SK-N-SH treated with all-trans-retinoic acid at 6 μM for 48 hours (cell line): Measurements from ENCODE around the gene CAGE1.

ENCODE experiments used
- ARNTL ChIP-seq: fragments of 450-650 bp; formaldehyde crosslinking; IDR thresholded peaks from 2 replicates; pipeline ENCODE4 v1.5.0; 2020; ENCODE audit warnings: low read depth, mild to moderate bottlenecking, moderate library complexity, borderline replicate concordance
- CSDC2 ChIP-seq: fragments of 250-450 bp; sonication (Bioruptor Pico); IDR thresholded peaks from 2 replicates; pipeline ENCODE4 v1.5.0; 2020; ENCODE audit warnings: mild to moderate bottlenecking, moderate library complexity
- GLIS3 ChIP-seq: fragments of 250-450 bp; sonication (Bioruptor Pico); IDR thresholded peaks from 2 replicates; pipeline ENCODE4 v1.5.0; 2020; ENCODE audit warnings: mild to moderate bottlenecking, moderate library complexity
- ISL1 ChIP-seq: fragments of 250-450 bp; sonication (Bioruptor Pico); IDR thresholded peaks from 2 replicates; pipeline ENCODE4 v2.1.2; 2022; ENCODE audit warnings: mild to moderate bottlenecking, moderate library complexity
- PATZ1 ChIP-seq: fragments of 250-450 bp; sonication (Bioruptor Pico); IDR thresholded peaks from 2 replicates; pipeline ENCODE4 v1.8.0; 2020; ENCODE audit warnings: mild to moderate bottlenecking, moderate library complexity, borderline replicate concordance
- RARB ChIP-seq: fragments of 250-450 bp; sonication (Bioruptor Pico); IDR thresholded peaks from 2 replicates; pipeline ENCODE4 v1.8.0; 2021; ENCODE audit warnings: mild to moderate bottlenecking, moderate library complexity
- ZC3H10 ChIP-seq: fragments of 250-450 bp; sonication (Bioruptor Pico); IDR thresholded peaks from 2 replicates; pipeline ENCODE4 v1.5.1; 2021; ENCODE audit warnings: mild to moderate bottlenecking, moderate library complexity
- ZFP3 ChIP-seq: fragments of 250-450 bp; sonication (Bioruptor Pico); IDR thresholded peaks from 2 replicates; pipeline ENCODE4 v1.5.0; 2020; ENCODE audit warnings: mild to moderate bottlenecking, moderate library complexity
- ZFP30 ChIP-seq: fragments of 450-650 bp; formaldehyde crosslinking; IDR thresholded peaks from 2 replicates; pipeline ENCODE4 v1.5.0; 2022; ENCODE audit warnings: mild to moderate bottlenecking, moderate library complexity
- ZNF8 ChIP-seq: fragments of 450-650 bp; formaldehyde crosslinking; IDR thresholded peaks from 2 replicates; pipeline ENCODE4 v1.5.0; 2020; ENCODE audit warnings: mild to moderate bottlenecking, moderate library complexity
- TF ChIP-seq, protein P1 (sequence below): fragments of 250-450 bp; sonication (Bioruptor Pico); IDR thresholded peaks from 2 replicates; pipeline ENCODE4 v1.5.0; 2020; ENCODE audit warnings: mild to moderate bottlenecking, moderate library complexity
- TF ChIP-seq, protein P2 (sequence below): fragments of 250-450 bp; sonication (Bioruptor Pico); IDR thresholded peaks from 2 replicates; pipeline ENCODE4 v1.8.0; 2021; ENCODE audit warnings: low read depth, mild to moderate bottlenecking, moderate library complexity, borderline replicate concordance
- TF ChIP-seq, protein P3 (sequence below): fragments of 250-450 bp; sonication (Bioruptor Pico); IDR thresholded peaks from 2 replicates; pipeline ENCODE4 v1.5.1; 2020; ENCODE audit warnings: low read depth, mild to moderate bottlenecking, moderate library complexity

DNA sequence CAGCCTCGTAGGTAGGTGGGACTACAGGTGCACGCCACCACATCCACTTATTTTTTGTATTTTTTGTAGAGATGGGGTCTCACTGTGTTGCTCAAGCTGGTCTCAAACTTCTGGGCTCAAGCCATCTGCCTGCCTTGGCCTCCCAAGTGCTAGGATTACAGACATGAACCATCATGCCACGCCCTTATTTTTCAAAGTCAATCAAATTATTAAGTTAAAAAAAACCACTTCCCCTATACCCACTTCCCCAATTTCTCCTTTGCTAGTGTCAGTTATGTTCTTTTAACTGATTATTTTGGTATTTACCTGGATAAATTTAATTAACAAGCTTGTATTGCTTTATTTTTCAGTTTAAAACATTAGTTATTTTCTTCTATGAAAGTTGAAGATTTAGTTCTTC lies 49.7 kb upstream of the CAGE1 start:
- TF ChIP-seq, protein P1, sequence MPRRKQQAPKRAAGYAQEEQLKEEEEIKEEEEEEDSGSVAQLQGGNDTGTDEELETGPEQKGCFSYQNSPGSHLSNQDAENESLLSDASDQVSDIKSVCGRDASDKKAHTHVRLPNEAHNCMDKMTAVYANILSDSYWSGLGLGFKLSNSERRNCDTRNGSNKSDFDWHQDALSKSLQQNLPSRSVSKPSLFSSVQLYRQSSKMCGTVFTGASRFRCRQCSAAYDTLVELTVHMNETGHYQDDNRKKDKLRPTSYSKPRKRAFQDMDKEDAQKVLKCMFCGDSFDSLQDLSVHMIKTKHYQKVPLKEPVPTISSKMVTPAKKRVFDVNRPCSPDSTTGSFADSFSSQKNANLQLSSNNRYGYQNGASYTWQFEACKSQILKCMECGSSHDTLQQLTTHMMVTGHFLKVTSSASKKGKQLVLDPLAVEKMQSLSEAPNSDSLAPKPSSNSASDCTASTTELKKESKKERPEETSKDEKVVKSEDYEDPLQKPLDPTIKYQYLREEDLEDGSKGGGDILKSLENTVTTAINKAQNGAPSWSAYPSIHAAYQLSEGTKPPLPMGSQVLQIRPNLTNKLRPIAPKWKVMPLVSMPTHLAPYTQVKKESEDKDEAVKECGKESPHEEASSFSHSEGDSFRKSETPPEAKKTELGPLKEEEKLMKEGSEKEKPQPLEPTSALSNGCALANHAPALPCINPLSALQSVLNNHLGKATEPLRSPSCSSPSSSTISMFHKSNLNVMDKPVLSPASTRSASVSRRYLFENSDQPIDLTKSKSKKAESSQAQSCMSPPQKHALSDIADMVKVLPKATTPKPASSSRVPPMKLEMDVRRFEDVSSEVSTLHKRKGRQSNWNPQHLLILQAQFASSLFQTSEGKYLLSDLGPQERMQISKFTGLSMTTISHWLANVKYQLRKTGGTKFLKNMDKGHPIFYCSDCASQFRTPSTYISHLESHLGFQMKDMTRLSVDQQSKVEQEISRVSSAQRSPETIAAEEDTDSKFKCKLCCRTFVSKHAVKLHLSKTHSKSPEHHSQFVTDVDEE (CRISPR knock-in tag), result no peak
- TF ChIP-seq RARB, result no peak
- TF ChIP-seq ZFP30, result no peak
- TF ChIP-seq ARNTL (CRISPR knock-in tag), result no peak
- TF ChIP-seq ZNF8 (CRISPR knock-in tag), result no peak
- TF ChIP-seq ISL1 (CRISPR knock-in tag), result no peak
- TF ChIP-seq ZC3H10 (CRISPR knock-in tag), result no peak
- TF ChIP-seq, protein P2, sequence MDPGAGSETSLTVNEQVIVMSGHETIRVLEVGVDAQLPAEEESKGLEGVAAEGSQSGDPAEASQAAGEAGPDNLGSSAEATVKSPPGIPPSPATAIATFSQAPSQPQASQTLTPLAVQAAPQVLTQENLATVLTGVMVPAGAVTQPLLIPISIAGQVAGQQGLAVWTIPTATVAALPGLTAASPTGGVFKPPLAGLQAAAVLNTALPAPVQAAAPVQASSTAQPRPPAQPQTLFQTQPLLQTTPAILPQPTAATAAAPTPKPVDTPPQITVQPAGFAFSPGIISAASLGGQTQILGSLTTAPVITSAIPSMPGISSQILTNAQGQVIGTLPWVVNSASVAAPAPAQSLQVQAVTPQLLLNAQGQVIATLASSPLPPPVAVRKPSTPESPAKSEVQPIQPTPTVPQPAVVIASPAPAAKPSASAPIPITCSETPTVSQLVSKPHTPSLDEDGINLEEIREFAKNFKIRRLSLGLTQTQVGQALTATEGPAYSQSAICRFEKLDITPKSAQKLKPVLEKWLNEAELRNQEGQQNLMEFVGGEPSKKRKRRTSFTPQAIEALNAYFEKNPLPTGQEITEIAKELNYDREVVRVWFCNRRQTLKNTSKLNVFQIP (CRISPR knock-in tag), result no peak
- no peak for TF ChIP-seq ZFP3 (CRISPR knock-in tag)
- TF ChIP-seq, protein P3, sequence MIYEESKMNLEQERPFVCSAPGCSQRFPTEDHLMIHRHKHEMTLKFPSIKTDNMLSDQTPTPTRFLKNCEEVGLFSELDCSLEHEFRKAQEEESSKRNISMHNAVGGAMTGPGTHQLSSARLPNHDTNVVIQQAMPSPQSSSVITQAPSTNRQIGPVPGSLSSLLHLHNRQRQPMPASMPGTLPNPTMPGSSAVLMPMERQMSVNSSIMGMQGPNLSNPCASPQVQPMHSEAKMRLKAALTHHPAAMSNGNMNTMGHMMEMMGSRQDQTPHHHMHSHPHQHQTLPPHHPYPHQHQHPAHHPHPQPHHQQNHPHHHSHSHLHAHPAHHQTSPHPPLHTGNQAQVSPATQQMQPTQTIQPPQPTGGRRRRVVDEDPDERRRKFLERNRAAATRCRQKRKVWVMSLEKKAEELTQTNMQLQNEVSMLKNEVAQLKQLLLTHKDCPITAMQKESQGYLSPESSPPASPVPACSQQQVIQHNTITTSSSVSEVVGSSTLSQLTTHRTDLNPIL (CRISPR knock-in tag), result no peak
- TF ChIP-seq CSDC2, result no peak
- no peak for TF ChIP-seq GLIS3 (CRISPR knock-in tag)
- TF ChIP-seq PATZ1, result no peak
